Bronchial epithelial cell (primary cell): Measurements from ENCODE around the gene RPS6KA2. TPM values are rescaled to one million over a fixed set of nuclear protein-coding genes. Genes with fewer than 3 reads are reported as not detected.

Experiments used
- DNase-seq: peaks from one replicate; pipeline ENCODE4 v3.0.0-alpha.2; 2010; ENCODE audit warnings: low read depth
- FAIRE-seq: peaks from 2 replicates; lab custom pipeline; 2011; peaks lifted over from hg19 to GRCh38; lab: Jason Lieb, UNC
- H3K27me3 ChIP-seq: 2 replicates; pipeline ENCODE4 v1.5.1; 2011; ENCODE audit warnings: low read length; ENCODE audit not compliant: control insufficient read depth, insufficient read depth
- H3K36me3 ChIP-seq: 2 replicates; pipeline ENCODE4 v1.5.1; 2011; ENCODE audit warnings: low read length; ENCODE audit not compliant: control insufficient read depth, insufficient read depth
- H3K4me3 ChIP-seq: 2 replicates; pipeline ENCODE4 v1.5.1; 2011; ENCODE audit warnings: mild to moderate bottlenecking, low read depth, low read length, control low read depth
- CTCF ChIP-seq: IDR thresholded peaks from 2 replicates; pipeline ENCODE4 v1.5.1; 2011; ENCODE audit warnings: mild to moderate bottlenecking, moderate library complexity, low read length, control low read depth, inconsistent platforms; ENCODE audit not compliant: insufficient read depth, severe bottlenecking
- total RNA-seq: library from RNA; depleted of rRNA; stranded (reverse); fragments of >200 nt; gene quantifications from 2 replicates; pipeline ENCODE4 v1.2.1, GENCODE V29; 2014

Gene RPS6KA2
- total RNA-seq, 1 donor from 2014 or later, result 42.6 TPM

GRCh38 chr6:166559211-166559610, 67.8 kb downstream of the RPS6KA2 start:
- no peak overlapping the region for H3K4me3 ChIP-seq
- DNase-seq (peak; percentile 92), FAIRE-seq (peak; percentile 91)
- H3K36me3 ChIP-seq, result no peaks in the 10 kb centered on the region
- H3K27me3 ChIP-seq, result no peaks in the 10 kb centered on the region
- TF ChIP-seq CTCF, result no peak

GRCh38 chr6:166558156-166559005, 68.7 kb downstream of the RPS6KA2 start:
- no peak for TF ChIP-seq CTCF
- Histone ChIP-seq H3K4me3 (no peak overlapping the region), H3K36me3 (no peaks in the 10 kb centered on the region), H3K27me3 (no peaks in the 10 kb centered on the region)
- FAIRE-seq (no peak), DNase-seq (peak; percentile 33)

GRCh38 chr6:166556863-166557322, 70.2 kb downstream of the RPS6KA2 start:
- H3K36me3 ChIP-seq, result no peaks in the 10 kb centered on the region
- DNase-seq (peak; percentile 99), FAIRE-seq (peak; percentile 99)
- no peaks in the 10 kb centered on the region for H3K27me3 ChIP-seq
- H3K4me3 ChIP-seq, result no peak overlapping the region
- no peak for TF ChIP-seq CTCF

- no peak for TF ChIP-seq CTCF
- H3K27me3 ChIP-seq, result no peaks in the 10 kb centered on the region
- no peaks in the 10 kb centered on the region for H3K36me3 ChIP-seq
- FAIRE-seq (no peak), DNase-seq (peak; percentile 37)
- H3K4me3 ChIP-seq, result no peak overlapping the region
Measured at GRCh38 chr6:166556336-166556735, 70.7 kb downstream of the RPS6KA2 start.

GRCh38 chr6:166555086-166555485, 72.0 kb downstream of the RPS6KA2 start:
- DNase-seq (no peak), FAIRE-seq (peak; percentile 77)
- no peaks in the 10 kb centered on the region for H3K36me3 ChIP-seq
- no peak for TF ChIP-seq CTCF
- no peaks in the 10 kb centered on the region for H3K27me3 ChIP-seq
- no peak overlapping the region for H3K4me3 ChIP-seq

- FAIRE-seq (no peak), DNase-seq (no peak)
- no peaks in the 10 kb centered on the region for H3K36me3 ChIP-seq
- no peak overlapping the region for H3K4me3 ChIP-seq
- no peaks in the 10 kb centered on the region for H3K27me3 ChIP-seq
- no peak for TF ChIP-seq CTCF
Measured at GRCh38 chr6:166554316-166554715, 72.7 kb downstream of the RPS6KA2 start.
